Stimulated activated CD4-positive, alpha-beta T cell treated with anti-CD3 and anti-CD28 coated beads, Interleukin-15, amount 100 ng/mL, for 48 hours (primary cell): ENCODE results near the gene CDH4.

Source experiments
- DNase-seq, 2 donors: peaks; one replicate each; pipeline ENCODE4 v3.0.0-alpha.2; 2020; ENCODE audit warnings: low read depth in 2 of 2

CDH4 gene

DNA sequence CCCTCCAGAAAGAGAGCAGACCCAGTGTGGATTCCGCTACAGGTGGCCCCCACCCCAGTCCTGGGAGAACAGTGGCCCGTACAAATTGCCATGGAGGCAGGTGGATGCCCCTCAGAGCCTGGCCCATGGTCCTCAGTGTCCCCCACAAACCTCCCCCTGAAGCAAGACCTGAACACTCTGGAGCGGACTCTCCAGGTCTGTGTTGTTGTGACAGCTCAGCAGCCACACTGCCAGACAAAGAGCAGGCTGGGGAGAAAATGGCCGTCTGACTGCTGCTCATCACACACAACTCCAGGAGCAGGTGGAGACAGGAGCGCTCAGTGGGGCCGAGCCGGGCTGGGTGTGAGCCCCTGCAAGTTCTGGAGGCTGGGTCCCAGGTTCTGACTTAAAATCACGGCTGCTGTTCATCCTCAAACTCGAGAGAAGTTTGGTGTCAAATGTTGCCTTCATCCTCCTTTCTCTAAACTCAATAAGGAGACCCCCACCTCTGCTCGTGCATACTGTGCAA lies 241.8 kb downstream of the CDH4 start:
- no peak for DNase-seq

DNA sequence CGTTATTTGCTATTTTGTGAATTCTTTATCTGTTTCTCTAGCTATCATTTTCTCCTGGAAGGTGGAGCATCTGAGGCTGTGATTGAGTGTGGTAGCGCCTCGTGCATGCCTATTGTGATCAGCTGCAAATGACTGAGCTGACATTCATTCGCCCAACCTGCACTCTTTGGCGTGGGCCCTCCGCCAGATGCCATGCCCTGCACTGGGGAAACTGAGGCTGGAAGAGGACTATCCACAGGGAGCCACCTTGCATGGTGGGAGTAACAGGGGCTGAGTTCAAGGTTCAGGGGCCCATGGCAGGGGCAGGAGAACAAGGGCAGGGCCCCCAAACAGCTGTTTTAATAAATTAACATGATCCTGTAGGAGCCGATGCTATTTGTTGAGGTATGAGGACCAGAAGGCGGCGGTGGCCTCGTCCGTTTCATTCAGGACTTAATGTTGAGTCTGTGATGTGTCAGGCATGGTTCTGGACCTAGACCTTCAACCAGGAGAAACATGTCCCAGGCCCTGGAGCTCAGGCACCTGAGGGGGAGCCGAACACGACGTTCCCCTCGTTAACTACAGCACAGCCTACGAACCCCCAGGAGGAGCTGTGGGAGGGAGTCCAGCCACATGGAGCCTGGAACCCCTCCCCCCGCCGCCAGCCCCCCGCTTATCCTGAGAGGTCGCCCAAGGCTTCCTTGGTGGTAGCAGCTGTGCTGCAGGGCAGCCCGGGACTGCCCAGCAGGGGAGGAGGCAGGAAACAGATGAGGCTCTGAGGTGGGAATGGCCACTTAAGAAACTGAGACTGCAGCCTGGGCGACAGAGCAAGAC lies 242.9 kb downstream of the CDH4 start:
- DNase-seq = no peak

DNA sequence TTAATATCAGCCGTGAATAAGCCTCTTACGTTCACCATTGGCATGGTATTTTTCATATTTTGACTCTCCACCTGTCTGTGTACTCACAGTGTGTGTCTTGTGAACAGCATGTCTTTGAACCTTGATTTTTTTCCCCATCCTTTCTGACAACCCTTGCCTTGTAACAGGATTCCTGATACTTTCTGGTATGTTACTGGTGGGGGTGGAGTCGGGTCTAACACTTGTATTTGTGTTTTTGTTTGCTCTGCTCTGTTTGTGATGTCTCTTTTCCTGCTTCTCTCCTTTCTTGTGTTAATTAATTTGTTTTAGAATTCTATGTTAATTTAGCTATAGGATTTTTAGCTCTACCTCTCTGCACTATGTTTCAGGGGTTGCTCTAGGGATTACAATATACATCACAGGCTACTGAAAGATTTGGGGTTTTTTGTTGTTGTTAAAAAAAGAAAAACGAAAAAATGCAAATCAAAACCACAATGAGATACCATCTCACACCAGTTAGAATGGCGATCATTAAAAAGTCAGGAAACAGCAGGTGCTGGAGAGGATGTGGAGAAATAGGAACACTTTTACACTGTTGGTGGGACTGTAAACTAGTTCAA lies 245.1 kb downstream of the CDH4 start:
- DNase-seq = no peak

DNA sequence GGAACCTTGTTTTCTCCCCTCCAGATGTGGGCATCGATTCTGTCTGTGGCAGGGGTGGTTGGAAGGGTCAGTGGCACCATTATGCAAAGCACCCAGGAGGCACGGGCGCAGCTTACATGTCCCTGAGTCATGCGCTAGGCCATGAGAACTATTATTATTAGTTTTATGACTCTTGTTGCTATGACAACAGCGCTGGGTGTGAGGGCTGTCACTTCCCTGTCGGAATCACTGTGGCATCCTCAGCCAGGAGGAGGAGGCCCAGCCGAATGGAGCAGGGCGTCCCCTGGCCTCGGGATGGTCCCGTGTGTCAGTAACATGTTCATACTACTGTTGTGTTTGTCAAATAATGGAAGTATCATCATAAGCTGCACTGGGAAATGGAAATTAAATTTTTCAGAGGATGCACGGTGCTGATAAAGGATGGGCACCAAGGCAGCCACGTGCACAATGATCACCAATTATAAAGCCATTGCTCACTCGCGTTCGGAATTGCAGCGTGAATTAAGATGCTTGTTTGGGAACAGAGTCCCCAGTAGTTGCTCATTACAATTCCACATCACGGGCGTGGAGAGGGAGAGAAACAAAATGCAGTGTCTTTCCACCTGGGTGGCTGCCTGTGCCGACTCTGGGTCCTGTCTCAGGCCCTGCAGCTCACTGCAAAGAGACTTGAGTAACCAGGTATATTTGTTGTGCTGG lies 247.9 kb downstream of the CDH4 start:
- DNase-seq = no peak

DNA sequence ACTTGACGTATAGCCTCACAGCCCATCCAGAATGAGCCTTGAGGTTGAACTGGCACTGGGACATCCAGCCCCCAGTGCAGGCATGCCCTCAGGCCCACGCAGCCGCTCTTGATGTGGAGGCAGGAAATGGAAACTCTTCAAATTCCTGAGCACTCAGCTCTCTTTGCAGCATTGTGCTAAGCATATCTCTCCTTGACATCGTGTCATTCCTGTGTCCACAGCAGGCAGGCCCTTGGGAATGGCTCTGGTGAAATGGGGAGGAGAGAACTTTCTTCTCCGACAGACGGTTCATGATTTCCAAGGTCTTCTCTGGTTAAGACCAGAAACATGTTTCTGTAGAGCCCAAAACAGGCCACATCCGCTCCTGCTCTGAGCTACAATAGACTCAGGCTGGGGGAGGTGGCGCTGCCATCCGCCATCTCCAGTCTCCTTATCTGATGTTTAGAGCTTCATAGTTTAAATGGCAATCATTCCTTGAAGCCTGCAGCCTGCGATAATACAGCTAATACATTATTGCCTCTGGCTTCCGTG lies 248.8 kb downstream of the CDH4 start:
- DNase-seq = no peak

DNA sequence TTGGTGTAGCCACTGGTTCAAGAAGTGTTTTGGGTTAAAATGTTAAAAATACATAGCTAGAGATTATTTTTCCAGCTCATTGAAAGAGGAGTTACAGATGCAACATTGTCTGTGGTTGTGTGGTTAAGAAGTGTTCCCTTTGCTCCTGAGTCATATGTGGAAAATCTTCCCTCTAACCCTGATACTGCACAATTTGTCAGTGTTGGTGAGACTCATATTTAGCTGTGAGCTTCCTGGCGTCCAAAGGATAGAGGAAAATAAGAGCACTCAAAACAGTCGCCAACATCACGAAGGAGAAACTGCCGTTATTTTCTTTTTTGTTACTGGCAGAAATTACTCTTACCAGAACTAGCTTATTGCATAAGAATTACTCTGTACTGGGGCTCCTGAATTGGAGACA lies 250.4 kb downstream of the CDH4 start:
- DNase-seq = no peak

DNA sequence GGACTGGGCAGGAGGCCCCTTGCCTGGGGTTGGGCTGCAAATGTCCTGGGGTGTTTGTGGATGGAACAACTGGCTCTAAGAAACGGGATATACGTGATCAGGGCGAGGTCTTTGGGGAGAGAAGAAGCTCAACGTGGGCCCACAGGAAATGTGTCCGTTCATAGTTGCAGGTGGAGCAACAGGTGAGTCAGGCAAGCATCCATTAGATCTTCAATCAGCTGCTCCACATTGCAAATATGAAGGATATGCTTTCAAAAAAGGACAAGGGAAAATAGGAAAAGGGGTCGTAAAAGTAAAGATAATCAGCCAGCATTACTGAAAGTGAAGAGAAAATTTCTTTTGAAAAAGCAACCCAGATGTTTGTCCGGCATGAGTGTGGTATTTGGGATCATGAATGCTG lies 251.0 kb downstream of the CDH4 start:
- DNase-seq = no peak

DNA sequence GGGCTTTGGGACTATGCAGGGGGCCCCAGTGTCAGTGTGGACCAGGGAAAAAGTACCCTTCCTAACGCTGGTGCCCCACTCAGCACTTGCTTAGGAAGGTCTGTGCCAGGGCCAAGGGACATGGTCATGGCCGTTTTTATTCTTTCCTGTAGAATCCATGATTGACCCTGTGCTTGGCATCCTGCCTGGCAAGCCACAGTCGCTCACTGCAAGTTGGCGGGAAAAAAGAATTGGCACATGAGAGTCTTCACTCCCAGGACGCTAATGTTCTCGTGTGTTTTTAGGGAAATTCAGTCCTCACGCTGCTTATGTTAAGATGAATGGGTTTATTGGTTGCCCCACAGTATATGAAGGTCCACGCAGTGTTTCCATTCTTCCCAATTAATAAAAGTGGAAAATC lies 253.4 kb downstream of the CDH4 start:
- no peak for DNase-seq

DNA sequence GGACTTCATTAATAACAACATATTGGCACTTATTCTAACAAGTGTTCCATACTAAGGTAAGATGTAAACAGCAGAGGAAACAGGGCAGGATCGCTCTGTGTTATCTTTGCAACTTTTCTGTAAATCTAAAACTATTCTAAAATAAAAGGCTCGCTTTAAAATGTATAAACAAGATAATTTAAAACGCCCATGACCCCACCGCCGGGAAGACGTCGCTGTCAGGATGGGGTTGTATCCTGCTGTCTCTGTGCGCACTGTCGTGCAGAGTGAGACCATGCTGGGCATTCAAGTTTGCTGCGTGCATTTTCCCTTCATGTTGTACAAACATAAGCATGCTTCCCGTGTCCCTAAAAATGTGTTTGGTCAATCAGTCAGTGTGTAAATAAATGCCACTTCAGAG lies 255.7 kb downstream of the CDH4 start:
- DNase-seq = no peak

DNA sequence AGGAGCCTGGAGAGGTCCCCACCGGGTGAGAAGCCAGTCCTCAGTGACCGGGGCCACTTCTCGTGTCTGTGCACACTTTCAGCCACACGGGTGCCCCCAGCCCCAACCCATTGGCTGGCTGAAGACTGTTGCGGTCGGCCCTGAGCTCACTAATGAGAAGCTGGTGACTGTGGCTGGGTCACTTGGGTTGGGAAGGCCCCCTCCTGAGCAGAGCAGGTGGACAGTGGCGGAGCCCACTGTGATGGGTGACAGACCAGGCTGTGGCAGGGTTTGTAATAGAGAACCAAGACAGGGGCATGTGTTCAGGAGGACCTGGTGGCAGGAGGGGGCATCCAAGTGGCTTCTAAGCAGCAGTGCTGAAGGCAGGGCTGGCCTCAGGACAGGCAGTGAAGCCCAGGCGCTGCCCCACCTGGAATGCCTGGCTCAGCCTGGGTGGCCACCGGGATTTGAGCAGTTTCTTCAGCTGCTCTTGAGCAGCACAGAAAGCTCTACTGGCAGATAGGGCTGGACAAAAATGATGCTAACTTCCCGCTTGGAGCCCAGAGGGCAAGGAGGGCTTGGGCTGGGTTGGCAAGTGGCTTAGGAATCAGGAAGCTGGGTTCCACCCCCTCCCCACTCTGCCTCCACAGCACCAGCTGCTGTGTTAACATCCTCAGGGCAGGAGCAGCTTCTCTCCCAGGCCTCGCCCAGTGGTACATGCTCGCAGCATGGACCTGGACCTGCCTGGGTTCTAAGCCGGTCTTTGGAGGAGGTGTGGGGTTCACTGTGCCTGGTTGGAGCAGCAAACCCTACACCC lies 256.4 kb downstream of the CDH4 start:
- no peak for DNase-seq

DNA sequence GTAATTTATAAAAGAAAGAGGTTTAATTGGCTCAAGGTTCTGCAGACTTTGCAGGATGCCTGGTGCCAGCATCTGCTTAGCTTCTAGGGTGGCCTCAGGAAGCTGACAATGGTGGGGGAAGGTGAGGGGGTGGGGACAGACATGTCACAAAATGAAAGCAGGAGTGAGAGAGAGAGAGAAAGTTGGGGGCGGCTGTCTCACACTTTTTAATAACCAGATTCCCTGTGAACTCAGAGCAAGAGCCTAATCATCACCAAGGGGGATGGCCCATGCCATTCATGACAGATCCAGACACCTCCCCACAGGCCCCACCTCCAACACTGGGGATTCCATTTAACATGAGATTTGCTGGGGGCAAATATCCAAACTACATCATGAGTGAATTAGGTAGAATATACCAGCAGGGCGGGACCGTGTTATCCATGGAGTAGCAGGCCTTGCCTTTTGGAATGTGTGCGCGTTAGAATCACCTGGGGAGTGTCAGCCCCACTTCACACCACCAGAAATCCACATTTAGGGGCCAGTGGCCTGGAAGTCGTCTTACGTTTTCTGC lies 258.8 kb downstream of the CDH4 start:
- DNase-seq = peak in 1 of 2 donors; percentile 7

DNA sequence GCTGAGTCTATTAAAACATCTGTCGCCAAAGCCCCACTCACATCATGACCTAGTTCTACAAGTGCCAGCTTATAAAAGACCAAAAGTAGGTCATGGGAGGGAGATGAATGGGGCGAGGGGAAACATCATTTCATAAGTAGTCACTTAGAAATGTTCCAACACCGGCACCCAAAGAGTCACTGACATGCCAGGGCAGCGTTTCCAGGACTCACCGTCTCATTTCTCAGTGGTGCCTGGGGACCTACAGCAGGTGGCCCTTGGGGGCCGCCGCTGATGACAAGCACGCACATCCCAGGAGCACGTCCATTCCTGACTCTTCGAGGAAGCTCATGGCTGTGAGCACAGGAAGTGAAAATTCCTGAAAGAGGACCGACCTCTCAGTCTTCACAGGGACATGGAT lies 260.4 kb downstream of the CDH4 start:
- no peak for DNase-seq

DNA sequence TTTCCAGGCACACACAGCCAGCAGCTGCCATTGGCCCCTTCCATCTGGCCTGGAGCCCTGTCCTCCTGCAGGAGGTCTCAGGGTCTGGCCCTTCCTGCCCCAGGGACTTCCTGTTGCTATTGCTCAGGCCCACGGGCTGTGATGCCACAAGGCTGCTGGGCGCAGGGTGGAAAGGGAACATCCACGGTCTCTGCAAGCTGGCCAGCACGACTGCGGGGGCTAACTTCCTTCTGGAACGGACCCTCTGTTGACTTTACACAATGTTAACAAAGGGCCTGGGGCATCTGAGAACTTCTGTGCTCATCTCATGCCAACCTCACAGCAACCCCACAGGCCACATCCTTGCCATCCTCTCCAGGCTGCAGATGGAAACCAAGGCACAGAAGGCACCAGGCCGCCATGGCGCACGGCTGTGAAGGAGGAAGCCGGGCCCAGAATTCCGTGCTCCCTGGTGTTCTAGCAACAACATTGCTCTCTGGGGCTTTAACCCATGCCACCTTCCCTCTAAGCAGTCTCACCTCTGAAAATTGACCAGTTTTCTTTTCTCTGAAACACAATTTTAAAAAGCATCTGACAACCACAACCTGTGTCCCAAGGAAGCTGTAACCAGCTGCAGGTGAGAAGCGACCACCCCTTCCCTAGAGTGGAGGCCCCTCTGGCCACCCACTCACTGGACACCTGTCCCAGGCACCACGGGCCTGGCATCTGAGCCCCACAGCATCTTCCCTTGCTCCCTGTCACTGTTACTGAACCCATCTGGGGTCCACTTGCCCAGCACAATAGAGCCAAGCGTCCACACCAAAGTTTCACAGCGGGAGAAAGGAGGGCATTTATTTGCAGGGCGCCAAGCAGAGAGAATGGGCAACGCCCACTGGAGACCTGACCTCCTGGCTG lies 261.3 kb downstream of the CDH4 start:
- DNase-seq = no peak

DNA sequence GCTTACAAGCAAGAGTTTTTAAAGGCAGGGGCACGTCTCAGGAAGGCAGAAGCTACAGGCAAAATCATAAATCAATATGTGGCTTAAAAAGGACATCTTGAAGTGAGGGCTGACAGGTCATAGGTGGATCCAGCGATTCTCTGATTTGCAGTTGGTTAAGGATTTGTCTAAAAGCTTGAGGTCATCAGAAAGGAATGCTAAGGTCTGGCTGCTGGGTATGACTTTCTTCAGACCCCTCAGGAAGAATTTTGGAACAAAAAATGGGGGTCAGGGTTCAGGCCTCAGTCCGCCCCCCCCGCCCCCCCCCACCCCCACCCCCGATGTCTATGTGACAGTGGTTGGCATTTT lies 261.9 kb downstream of the CDH4 start:
- DNase-seq = no peak

DNA sequence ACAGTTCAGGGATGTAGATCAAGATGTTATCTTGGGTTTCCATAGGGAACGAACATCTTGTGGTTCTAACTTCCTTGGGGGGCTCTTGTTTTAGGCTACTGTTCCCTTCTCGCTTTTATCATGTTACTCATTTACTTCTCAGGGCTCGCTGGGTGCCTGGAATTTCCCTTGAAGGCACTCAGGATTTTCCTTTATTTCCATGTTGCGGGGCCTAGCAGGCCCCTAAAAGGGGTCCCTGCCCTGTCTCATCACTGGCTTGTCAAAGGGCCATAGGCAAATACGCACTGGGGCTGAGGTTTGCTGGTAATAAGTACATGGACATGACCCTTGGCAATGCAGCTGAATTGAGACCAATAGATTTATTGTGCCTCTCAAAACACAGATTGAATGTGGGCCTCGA lies 262.3 kb downstream of the CDH4 start:
- no peak for DNase-seq

DNA sequence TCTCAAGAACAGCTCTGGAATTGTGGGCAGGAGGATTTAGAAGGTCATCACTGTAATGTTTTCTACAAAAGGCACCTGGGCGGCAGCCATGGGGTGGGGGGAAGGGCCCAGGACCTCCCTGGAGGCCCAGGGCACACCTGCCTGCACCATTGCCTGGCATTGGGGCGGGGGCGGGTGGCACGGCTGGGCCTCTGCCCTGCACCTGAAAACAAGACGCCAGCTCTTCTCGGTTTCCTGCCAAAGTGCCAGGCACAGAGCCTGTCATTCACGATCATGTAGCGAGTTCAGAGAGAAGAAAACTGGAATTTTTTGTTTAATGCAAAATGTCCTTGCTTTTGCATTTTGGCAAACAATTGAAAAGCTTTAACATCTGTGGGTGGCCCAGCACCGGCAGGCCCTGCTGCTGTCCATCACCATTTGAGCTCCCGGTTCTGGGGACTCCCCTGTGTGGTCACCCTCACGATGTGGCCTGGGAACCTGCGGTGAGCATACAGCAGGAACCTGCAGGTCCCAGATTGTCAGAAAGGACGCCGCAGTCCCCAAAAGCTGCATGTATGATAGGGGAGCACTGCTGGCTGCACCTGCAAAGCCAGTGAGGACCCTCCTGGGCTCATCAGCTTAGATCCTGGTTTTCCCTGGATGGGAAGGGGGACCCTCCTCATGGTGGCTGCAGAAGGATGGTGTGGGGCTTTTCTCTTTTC lies 262.9 kb downstream of the CDH4 start:
- no peak for DNase-seq

DNA sequence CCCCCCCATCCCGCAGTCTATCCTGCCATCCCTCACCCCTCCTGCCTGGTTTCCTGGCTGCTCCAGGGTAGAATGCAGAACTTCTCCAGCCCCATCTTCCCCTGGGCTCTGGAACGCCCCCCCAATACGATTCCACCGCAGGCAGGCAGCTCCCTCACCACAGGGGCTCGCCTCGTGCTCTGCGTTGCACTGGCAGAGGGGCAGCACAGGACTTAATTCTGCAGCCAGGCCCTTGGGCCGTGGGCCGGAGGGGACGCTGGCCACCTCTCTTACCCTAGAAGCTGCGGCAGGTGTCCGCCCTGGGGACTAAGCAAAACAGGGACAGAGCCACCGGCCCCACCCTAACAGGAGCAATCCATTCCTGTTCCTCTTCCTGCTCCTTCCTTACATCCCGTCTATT lies 263.9 kb downstream of the CDH4 start:
- no peak for DNase-seq

DNA sequence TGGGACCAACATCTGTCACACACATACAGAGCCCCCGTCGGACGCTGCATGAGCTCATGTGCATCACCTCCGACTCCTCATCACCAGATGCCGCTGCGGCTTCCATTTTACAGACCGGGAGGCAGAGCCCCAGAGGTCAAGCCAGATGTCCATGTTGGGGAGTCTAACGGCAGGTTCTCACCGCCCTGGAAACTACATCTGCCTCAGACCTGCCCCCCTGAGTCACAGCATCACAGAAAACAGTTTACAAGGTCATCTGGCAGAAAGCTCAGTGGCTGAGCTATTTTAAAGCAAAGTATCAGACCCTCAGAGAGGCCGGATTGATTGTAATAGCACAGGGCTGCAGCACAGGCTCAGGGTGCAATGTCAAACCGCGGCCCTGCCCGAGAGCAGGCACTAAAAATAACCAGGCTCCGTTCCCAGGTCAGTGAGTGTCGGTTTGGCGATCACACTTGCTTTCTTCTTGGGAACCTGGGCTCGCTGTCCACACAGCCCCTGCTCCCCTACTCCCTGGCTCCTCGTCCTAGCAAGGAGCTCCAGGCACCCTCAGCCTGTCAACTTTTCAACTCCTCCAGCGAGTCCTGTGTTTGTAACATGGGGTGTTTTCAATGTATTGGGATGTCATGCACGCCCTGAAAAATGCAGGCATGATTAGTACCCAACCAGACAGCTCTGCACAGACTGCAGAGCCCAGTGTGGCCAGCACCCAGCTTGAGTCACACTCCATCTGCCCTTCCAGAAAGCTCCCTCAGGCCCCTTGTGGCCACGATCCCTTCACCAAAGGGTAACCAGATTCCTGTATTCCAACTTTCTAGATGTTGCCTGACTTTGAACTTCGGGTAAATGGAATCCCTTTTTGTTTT lies 264.5 kb downstream of the CDH4 start:
- DNase-seq = no peak

DNA sequence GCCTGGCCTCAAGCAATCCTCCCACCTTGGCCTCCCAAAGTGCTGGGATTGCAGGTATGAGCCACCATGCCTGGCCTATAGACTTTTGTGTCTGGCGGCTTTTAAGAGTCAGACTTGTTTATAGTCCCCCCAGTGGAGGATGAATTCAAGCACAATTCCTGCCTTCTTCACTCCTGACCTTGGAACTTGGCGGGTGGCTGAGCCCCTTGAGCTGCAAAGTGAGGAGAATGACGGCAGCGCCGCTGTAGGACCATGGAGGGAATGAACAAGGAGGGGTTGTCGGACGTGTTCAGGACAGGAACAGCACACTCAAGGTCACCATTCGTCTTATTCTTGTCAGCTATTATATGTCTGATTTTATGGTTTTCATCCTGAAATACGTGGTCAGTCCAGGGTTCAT lies 265.4 kb downstream of the CDH4 start:
- DNase-seq = no peak
